Measurements from ENCODE around the gene KRTAP10-5. TPM values are rescaled to one million over a fixed set of nuclear protein-coding genes. Genes with fewer than 3 reads are reported as not detected.
A peak's percentile ranks its signal among the peaks of the same experiment; 100 is the strongest.

The KRTAP10-5 gene
- total RNA-seq, 1 donor from 2014 or later = not detected

GRCh38 chr21:44539046-44539445 is 41.4 kb downstream of the KRTAP10-5 start:
- Histone ChIP-seq H3K4me1 (no peaks in the 10 kb centered on the region), H3K9me3 (peaks cover 0 to 9% of the 10 kb centered on the region in 2 donors), H3K4me3 (no peak overlapping the region), H3K27me3 (no peaks in the 10 kb centered on the region), H3K36me3 (no peaks in the 10 kb centered on the region), H3K27ac (no peak overlapping the region)
- TF ChIP-seq CTCF (IDR thresholded peaks at IDR 0.05) = no peak
- intact Hi-C loops (cut with DNase I) = no loop called here
- DNase-seq (ENCODE audit: low spot score in 2 of 2) = no peak

- no peaks in the 10 kb centered on the region for H3K27me3 ChIP-seq
- DNase-seq (ENCODE audit: low spot score in 2 of 2) = no peak
- H3K9me3 ChIP-seq = peaks cover 0 to 9% of the 10 kb centered on the region in 2 donors
- TF ChIP-seq CTCF (IDR thresholded peaks at IDR 0.05) = no peak
- no peaks in the 10 kb centered on the region for H3K4me1 ChIP-seq
- H3K4me3 ChIP-seq = no peak overlapping the region
- H3K27ac ChIP-seq = no peak overlapping the region
- no peaks in the 10 kb centered on the region for H3K36me3 ChIP-seq
- intact Hi-C loops (cut with DNase I) = no loop called here
These were observed 42.2 kb downstream of the KRTAP10-5 start for GRCh38 chr21:44537930-44538911.

- H3K36me3 ChIP-seq = no peaks in the 10 kb centered on the region
- no peak overlapping the region for H3K27ac ChIP-seq
- no peaks in the 10 kb centered on the region for H3K9me3 ChIP-seq
- TF ChIP-seq CTCF (IDR thresholded peaks at IDR 0.05) = no peak
- DNase-seq (ENCODE audit: low spot score in 2 of 2) = peak in 1 of 2 donors; percentile 35
- H3K4me3 ChIP-seq = no peak overlapping the region
- no peaks in the 10 kb centered on the region for H3K27me3 ChIP-seq
- no peaks in the 10 kb centered on the region for H3K4me1 ChIP-seq
- intact Hi-C loops (cut with DNase I) = no loop called here
These were observed 44.4 kb downstream of the KRTAP10-5 start for GRCh38 chr21:44535963-44536362.

- Histone ChIP-seq H3K27ac (no peak overlapping the region), H3K4me1 (no peaks in the 10 kb centered on the region), H3K36me3 (no peaks in the 10 kb centered on the region), H3K4me3 (no peak overlapping the region), H3K9me3 (no peaks in the 10 kb centered on the region), H3K27me3 (no peaks in the 10 kb centered on the region)
- intact Hi-C loops (cut with DNase I) = no loop called here
- peak in 1 of 2 donors; percentile 25 for DNase-seq (ENCODE audit: low spot score in 2 of 2)
- TF ChIP-seq CTCF (IDR thresholded peaks at IDR 0.05) = no peak
These were observed 45.7 kb downstream of the KRTAP10-5 start for GRCh38 chr21:44534688-44535087.

- H3K9me3 ChIP-seq = no peaks in the 10 kb centered on the region
- H3K36me3 ChIP-seq = no peaks in the 10 kb centered on the region
- no peaks in the 10 kb centered on the region for H3K27me3 ChIP-seq
- DNase-seq (ENCODE audit: low spot score in 2 of 2) = peak in 1 of 2 donors; percentile 42
- no peaks in the 10 kb centered on the region for H3K4me1 ChIP-seq
- H3K27ac ChIP-seq = no peak overlapping the region
- intact Hi-C loops (cut with DNase I) = no loop called here
- no peak for TF ChIP-seq CTCF (IDR thresholded peaks at IDR 0.05)
- H3K4me3 ChIP-seq = no peak overlapping the region
These were observed 46.3 kb downstream of the KRTAP10-5 start for GRCh38 chr21:44533891-44534627.
